K562 (cell line): Measurements from ENCODE around the gene SCP2. TPM values are rescaled to one million over a fixed set of nuclear protein-coding genes. Genes with fewer than 3 reads are reported as not detected.

Experiments used
- ATAC-seq: fragments of 200-7000 bp; cut with Tn5 transposase; 3 replicates; pipeline ENCODE4 v1.9.1; 2020; ENCODE audit warnings: moderate library complexity
- BruUV-seq: library from RNA; stranded (reverse); fragments of 400-500 nt; replicated peaks from 2 replicates; lab custom pipeline; 2021; lab: Mats Ljungman, UMichigan
- CTCF ChIA-PET: fragments of 300-600 bp; formaldehyde crosslinking; extraction: SDS; loops from one replicate; lab custom pipeline; 2021; ENCODE audit warnings: low intra/inter-chr PET ratio; lab: Yijun Ruan, JAX
- POLR2A ChIA-PET: fragments of 300-600, 350-650 bp; sonication (Branson Sonifier 250); formaldehyde crosslinking; extraction: SDS; loops from one replicate; lab custom pipeline; 2021; ENCODE audit warnings: antibody characterized with exemption, inconsistent platforms; lab: Yijun Ruan, JAX
- DNase-seq, 4 experiments: peaks; one replicate each; pipeline versions ENCODE4 v3.0.0 to v3.0.0-alpha.2; 2011 to 2018; ENCODE audit warnings: low spot score in 3 of 4, mixed read lengths in 3 of 4; ENCODE audit errors: extremely low read depth in 1 of 4
- FAIRE-seq: peaks from 2 replicates; lab custom pipeline; 2011; peaks lifted over from hg19 to GRCh38; lab: Jason Lieb, UNC
- H2AFZ ChIP-seq: 2 replicates; pipeline ENCODE4 v1.6.0; 2011; ENCODE audit warnings: low read depth, low read length, control low read depth, inconsistent platforms
- H3K27ac ChIP-seq: fragments of 200-600 bp; 3 replicates; pipeline ENCODE4 v1.8.0; 2011; ENCODE audit warnings: low read depth, mild to moderate bottlenecking, control low read depth, inconsistent platforms, low read length, moderate library complexity, mixed read lengths; ENCODE audit errors: extremely low read depth
- H3K27me3 ChIP-seq, 2 experiments: fragments of 300-600 bp in 1 of 2; 2 replicates in 1 of 2; 3 replicates in 1 of 2; pipeline versions ENCODE4 v1.6.0 to v1.8.0; 2011; ENCODE audit warnings: inconsistent platforms in 2 of 2, low read length in 2 of 2, mild to moderate bottlenecking in 1 of 2, mixed read lengths in 1 of 2, moderate library complexity in 1 of 2; ENCODE audit not compliant: control insufficient read depth in 2 of 2, insufficient read depth in 2 of 2
- H3K36me3 ChIP-seq: fragments of 300-600 bp; 3 replicates; pipeline ENCODE4 v1.8.0; 2011; ENCODE audit warnings: mild to moderate bottlenecking, low read length, inconsistent platforms; ENCODE audit not compliant: control insufficient read depth, insufficient read depth
- H3K4me1 ChIP-seq, 2 experiments: fragments of 200-600 bp in 1 of 2; replicated peaks in 1 of 2; 2 replicates in 1 of 2; 3 replicates in 1 of 2; pipeline versions ENCODE4 v1.5.1 to v1.8.0; 2011; ENCODE audit warnings: inconsistent platforms in 2 of 2, low read length in 2 of 2, mild to moderate bottlenecking in 1 of 2, mixed read lengths in 1 of 2, moderate library complexity in 1 of 2; ENCODE audit not compliant: control insufficient read depth in 2 of 2, insufficient read depth in 2 of 2
- H3K4me2 ChIP-seq: 2 replicates; pipeline ENCODE4 v1.6.1; 2011; ENCODE audit warnings: low read length, control low read depth, inconsistent platforms, mixed read lengths; ENCODE audit not compliant: insufficient read depth
- H3K4me3 ChIP-seq: fragments of 200-600 bp; sonication (generic), shearing (Covaris generic); 2 replicates; pipeline ENCODE4 v1.5.1; 2016; ENCODE audit warnings: control low read depth, inconsistent platforms
- H3K79me2 ChIP-seq: fragments of 200-600 bp; 3 replicates; pipeline ENCODE4 v1.8.0; 2011; ENCODE audit warnings: low read length, inconsistent platforms; ENCODE audit not compliant: control insufficient read depth, insufficient read depth
- H3K9ac ChIP-seq, 2 experiments: 2 replicates each; pipeline versions ENCODE4 v1.6.0 to v1.6.1; 2011; ENCODE audit warnings: low read depth in 2 of 2, low read length in 2 of 2, control low read depth in 1 of 2, inconsistent platforms in 1 of 2, mild to moderate bottlenecking in 1 of 2, mixed read lengths in 1 of 2; ENCODE audit not compliant: insufficient read depth in 1 of 2
- H3K9me1 ChIP-seq: one replicate; pipeline ENCODE4 v1.6.0; 2011; ENCODE audit warnings: inconsistent platforms, mild to moderate bottlenecking, low read length, moderate library complexity; ENCODE audit not compliant: control insufficient read depth, insufficient read depth
- H3K9me3 ChIP-seq: replicated peaks from 2 replicates; pipeline ENCODE4 v1.5.1; 2011; ENCODE audit warnings: low read depth, low read length, inconsistent platforms; ENCODE audit not compliant: control insufficient read depth, insufficient read depth
- H4K20me1 ChIP-seq: replicated peaks from 2 replicates; pipeline ENCODE4 v1.6.1; 2011; ENCODE audit warnings: low read length, inconsistent platforms, mixed read lengths; ENCODE audit not compliant: control insufficient read depth, insufficient read depth
- CREM ChIP-seq: IDR thresholded peaks from 2 replicates; pipeline ENCODE4 v1.6.1; 2014; ENCODE audit warnings: antibody characterized with exemption, low read depth
- DNMT1 ChIP-seq: fragments of 450-650 bp; IDR thresholded peaks from 2 replicates; pipeline ENCODE4 v1.6.1; 2016; ENCODE audit warnings: antibody characterized with exemption, mild to moderate bottlenecking
- EGR1 ChIP-seq: fragments of 450-650 bp; conservative IDR thresholded peaks from 2 replicates; pipeline ENCODE4 v1.6.1; 2017; ENCODE audit warnings: mild to moderate bottlenecking
- EP400 ChIP-seq: fragments of 450-650 bp; IDR thresholded peaks from 2 replicates; pipeline ENCODE4 v1.6.1; 2017; ENCODE audit warnings: antibody characterized with exemption, mild to moderate bottlenecking, moderate library complexity
- MAFK ChIP-seq: IDR thresholded peaks from 2 replicates; pipeline ENCODE4 v1.6.1; 2011; ENCODE audit warnings: low read length, improper control_type of control experiment
- MNT ChIP-seq, 2 experiments: fragments of 450-650 bp; conservative IDR thresholded peaks; 2 replicates each; pipeline ENCODE4 v1.6.1; 2017; ENCODE audit warnings: mild to moderate bottlenecking in 2 of 2, moderate library complexity in 2 of 2
- POU5F1 ChIP-seq: fragments of 150-350 bp; IDR thresholded peaks from 2 replicates; pipeline ENCODE4 v1.6.1; 2014; ENCODE audit warnings: borderline replicate concordance, low read length, low read depth, mild to moderate bottlenecking; ENCODE audit not compliant: partially characterized antibody
- RBM25 ChIP-seq: fragments of 200-400 bp; formaldehyde crosslinking; IDR thresholded peaks from 2 replicates; pipeline ENCODE4 v1.6.1; 2018; ENCODE audit warnings: low read length, low read depth, moderate library complexity; ENCODE audit not compliant: severe bottlenecking
- SNRNP70 ChIP-seq: fragments of 200-400 bp; formaldehyde crosslinking; optimal IDR thresholded peaks from 2 replicates; pipeline ENCODE3; 2017; ENCODE audit warnings: low read depth, low read length
- THRAP3 ChIP-seq: fragments of 450-650 bp; IDR thresholded peaks from 2 replicates; pipeline ENCODE4 v1.6.1; 2016; ENCODE audit warnings: mild to moderate bottlenecking, inconsistent platforms, borderline replicate concordance
- TRIM24 ChIP-seq, 2 experiments: fragments of 450-650 bp; IDR thresholded peaks; 2 replicates each; pipeline ENCODE4 v1.6.1; 2016
- YY1 ChIP-seq, 3 experiments: IDR thresholded peaks; 2 replicates each; pipeline ENCODE4 v1.6.1; 2011; ENCODE audit warnings: low read length in 2 of 3, mild to moderate bottlenecking in 2 of 3, moderate library complexity in 2 of 3, borderline replicate concordance in 1 of 3, control low read depth in 1 of 3, low read depth in 1 of 3; ENCODE audit not compliant: insufficient read depth in 3 of 3, insufficient replicate concordance in 2 of 3, control insufficient read depth in 1 of 3, insufficient read length in 1 of 3; ENCODE audit errors: extremely low read depth in 1 of 3
- ZFP1 ChIP-seq: fragments of 450-650 bp; formaldehyde crosslinking; IDR thresholded peaks from 2 replicates; pipeline ENCODE4 v1.4.0; 2020; ENCODE audit warnings: mild to moderate bottlenecking, mixed read lengths
- ZNF354B ChIP-seq: fragments of 250-450 bp; sonication (Bioruptor Pico); IDR thresholded peaks from 2 replicates; pipeline ENCODE4 v1.4.0; 2020
- in situ Hi-C: fragments of 300-500 bp; cut with MboI; formaldehyde crosslinking; loops from 4 replicates; pipeline ENCODE4 v1.15.0; 2018; ENCODE audit warnings: inconsistent platforms, mixed read lengths
- intact Hi-C: fragments of 100-400 bp; cut with micrococcal nuclease; formaldehyde crosslinking; loops from 2 replicates; pipeline ENCODE4 v1.14.2; 2022
- polyA plus RNA-seq, 8 experiments: library from polyadenylated mRNA; depleted of rRNA in 4 of 8; stranded (reverse) in 5 of 8; unstranded in 3 of 8; fragments of >200 nt; fragmentation: Nextera tagmentation in 2 of 8; fragmentation: Illumina TruSeq in 1 of 8; extraction: Ambion mirVana in 2 of 8; extraction: Trizol in 1 of 8; gene quantifications; 2 replicates each; pipeline versions ENCODE4 v1.2.1 to v1.2.3, GENCODE V29; 2011 to 2014; ENCODE audit warnings: inconsistent platforms in 1 of 8, missing spikeins in 1 of 8
- total RNA-seq, 7 experiments: library from RNA; depleted of rRNA in 6 of 7; stranded (reverse); fragments of >200 nt in 6 of 7; fragmentation: Illumina TruSeq in 2 of 7; extraction: Trizol in 2 of 7; gene quantifications; 2 replicates each; pipeline versions ENCODE4 v1.2.1 to v1.2.3, GENCODE V29; 2011 to 2021; ENCODE audit warnings: low replicate concordance in 1 of 7
- TF ChIP-seq, protein P1 (sequence below): fragments of 200-800 bp; sonication (Bioruptor generic); IDR thresholded peaks from 2 replicates; pipeline ENCODE4 v1.6.1; 2017; ENCODE audit warnings: missing genetic modification characterization, missing compliant biosample characterization

SCP2 gene
- total and polyA plus RNA-seq, 9 of the 15 experiments (the other 6 are each of a cell fraction or from before 2014, with no cell fraction given) = 63.8 to 258 (median 106) TPM

GRCh38 chr1:52996653-52997052 is 69.6 kb downstream of the SCP2 start:
- Histone ChIP-seq H2AFZ (no peak overlapping the region), H3K27me3 (peaks cover 0 to 12% of the 10 kb centered on the region in 2 experiments; a peak in 2 of 5 replicates), H3K36me3 (no peaks in the 10 kb centered on the region), H4K20me1 (no peaks in the 10 kb centered on the region), H3K9me1 (no peaks in the 10 kb centered on the region), H3K4me1 (no peaks in the 10 kb centered on the region), H3K4me2 (no peak overlapping the region), H3K79me2 (no peaks in the 10 kb centered on the region), H3K9me3 (no peaks in the 10 kb centered on the region), H3K4me3 (no peak overlapping the region), H3K27ac (no peak overlapping the region), H3K9ac (no peak overlapping the region)
- CTCF ChIA-PET = no interaction called here
- FAIRE-seq (no peak), ATAC-seq (no peak), DNase-seq (no peak)
- no TSS peak for BruUV-seq
- in situ Hi-C loops (no loop called here), intact Hi-C loops (no loop called here)
- TF ChIP-seq TRIM24 (IDR thresholded peaks at IDR 0.05) (no peak), POU5F1 (no peak), EGR1 (no peak), CREM (no peak), EP400 (no peak), RBM25 (no peak)
- POLR2A ChIA-PET = interaction anchor here (0.9 kb wide), 1 partner anchor 12 kb away, joined by 4 read pairs; no protein-coding TSS in a partner anchor

DNA sequence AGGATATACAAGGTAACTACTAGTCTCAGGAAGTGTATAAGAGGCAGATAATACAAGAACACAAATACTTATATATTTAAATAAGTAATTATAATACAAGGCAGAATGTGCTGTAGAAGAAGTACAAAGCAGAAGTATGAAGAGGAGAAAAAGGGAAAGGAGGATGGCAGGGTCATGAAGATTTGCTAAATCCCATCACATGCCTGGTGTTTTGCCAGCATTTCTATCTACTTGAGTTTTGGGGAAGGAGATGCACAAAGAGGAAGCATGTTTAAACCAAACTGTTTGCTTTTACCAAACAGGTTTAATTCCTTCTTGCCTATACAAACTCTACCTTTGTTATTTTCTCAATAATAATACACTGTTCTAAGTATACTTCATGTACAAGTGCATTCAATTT is 74.1 kb downstream of the SCP2 start:
- CTCF ChIA-PET = no interaction called here
- no peak for TF ChIP-seq MNT (conservative IDR thresholded peaks at IDR 0.05)
- TF ChIP-seq SNRNP70 = no peak
- no peak for TF ChIP-seq ZFP1 (CRISPR knock-in tag)
- TF ChIP-seq YY1 (IDR thresholded peaks at IDR 0.05; ENCODE audit: borderline replicate concordance in 1 of 3, control insufficient read depth in 1 of 3, extremely low read depth in 1 of 3, insufficient read depth in 3 of 3, insufficient read length in 1 of 3, insufficient replicate concordance in 2 of 3, low read depth in 1 of 3, low read length in 2 of 3) = no peak
- TF ChIP-seq, protein P1, sequence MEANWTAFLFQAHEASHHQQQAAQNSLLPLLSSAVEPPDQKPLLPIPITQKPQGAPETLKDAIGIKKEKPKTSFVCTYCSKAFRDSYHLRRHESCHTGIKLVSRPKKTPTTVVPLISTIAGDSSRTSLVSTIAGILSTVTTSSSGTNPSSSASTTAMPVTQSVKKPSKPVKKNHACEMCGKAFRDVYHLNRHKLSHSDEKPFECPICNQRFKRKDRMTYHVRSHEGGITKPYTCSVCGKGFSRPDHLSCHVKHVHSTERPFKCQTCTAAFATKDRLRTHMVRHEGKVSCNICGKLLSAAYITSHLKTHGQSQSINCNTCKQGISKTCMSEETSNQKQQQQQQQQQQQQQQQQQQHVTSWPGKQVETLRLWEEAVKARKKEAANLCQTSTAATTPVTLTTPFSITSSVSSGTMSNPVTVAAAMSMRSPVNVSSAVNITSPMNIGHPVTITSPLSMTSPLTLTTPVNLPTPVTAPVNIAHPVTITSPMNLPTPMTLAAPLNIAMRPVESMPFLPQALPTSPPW = no peak
- no peak for TF ChIP-seq ZNF354B (CRISPR knock-in tag)
- no peak for TF ChIP-seq DNMT1
- TF ChIP-seq MAFK = no peak
- no peak for TF ChIP-seq THRAP3

More for the DNA sequence above, 74.1 kb downstream of the SCP2 start:
- ATAC-seq (no peak), DNase-seq (no peak), FAIRE-seq (no peak)
- Histone ChIP-seq H3K4me1 (no peaks in the 10 kb centered on the region), H3K36me3 (no peaks in the 10 kb centered on the region), H2AFZ (no peak overlapping the region), H3K9me3 (0 out of 2 replicates have a peak, but pooled peaks cover 3% of the 10 kb centered on the region), H3K9me1 (no peaks in the 10 kb centered on the region), H3K9ac (no peak overlapping the region), H3K27me3 (no peaks in the 10 kb centered on the region; a peak in 1 of 5 replicates), H3K4me2 (no peak overlapping the region), H3K4me3 (no peak overlapping the region), H3K27ac (no peak overlapping the region), H4K20me1 (no peaks in the 10 kb centered on the region), H3K79me2 (no peaks in the 10 kb centered on the region)
- intact Hi-C loops = no loop called here
- BruUV-seq = no TSS peak
- in situ Hi-C loops = no loop called here
- POLR2A ChIA-PET = interaction anchor here (0.6 to 2.4 kb wide), 3 partner anchors 10 to 87 kb away, joined by 3 to 7 read pairs (median 3); no protein-coding TSS in a partner anchor
